Loucy (cell line): ENCODE results near the gene HRH2.

Experiments used
- H2AFZ ChIP-seq: fragments of 200-600 bp; sonication (generic); 2 replicates; pipeline ENCODE4 v1.6.0; 2016; ENCODE audit warnings: antibody characterized with exemption, mild to moderate bottlenecking, low read length, moderate library complexity
- H3F3A ChIP-seq: fragments of 200-600 bp; 2 replicates; pipeline ENCODE4 v1.6.0; 2016; ENCODE audit warnings: antibody characterized with exemption, low read depth, mild to moderate bottlenecking
- H3K27me3 ChIP-seq: fragments of 200-600 bp; sonication (generic); 2 replicates; pipeline ENCODE4 v1.6.1; 2014; ENCODE audit warnings: low read length, mild to moderate bottlenecking; ENCODE audit not compliant: insufficient read depth, poor library complexity, severe bottlenecking
- H3K36me3 ChIP-seq: fragments of 200-600 bp; sonication (generic); 2 replicates; pipeline ENCODE4 v1.6.1; 2016; ENCODE audit warnings: low read length; ENCODE audit not compliant: insufficient read depth
- H3K4me1 ChIP-seq: fragments of 200-600 bp; sonication (generic); 2 replicates; pipeline ENCODE4 v1.5.1; 2014; ENCODE audit warnings: low read length, mild to moderate bottlenecking; ENCODE audit not compliant: insufficient read depth, poor library complexity, severe bottlenecking
- H3K4me2 ChIP-seq: fragments of 200-600 bp; sonication (generic); 2 replicates; pipeline ENCODE4 v1.6.0; 2014; ENCODE audit warnings: antibody characterized with exemption, low read length, low read depth, mild to moderate bottlenecking; ENCODE audit not compliant: poor library complexity, severe bottlenecking
- H3K4me3 ChIP-seq: fragments of 200-600 bp; sonication (generic); 2 replicates; pipeline ENCODE4 v1.5.1; 2014; ENCODE audit warnings: low read length, mild to moderate bottlenecking, mixed read lengths; ENCODE audit not compliant: poor library complexity, severe bottlenecking
- H3K79me2 ChIP-seq: fragments of 200-600 bp; sonication (generic); 2 replicates; pipeline ENCODE4 v1.6.1; 2014; ENCODE audit warnings: low read length; ENCODE audit not compliant: insufficient read depth
- H3K9ac ChIP-seq: fragments of 200-600 bp; sonication (generic); 2 replicates; pipeline ENCODE4 v1.6.0; 2014; ENCODE audit warnings: mild to moderate bottlenecking, low read depth, low read length, moderate library complexity; ENCODE audit not compliant: poor library complexity, severe bottlenecking
- H3K9me2 ChIP-seq: fragments of 200-600 bp; sonication (generic); replicated peaks from 2 replicates; pipeline ENCODE4 v1.6.1; 2016; ENCODE audit warnings: low read depth, low read length, mixed read lengths
- H3K9me3 ChIP-seq: fragments of 200-600 bp; sonication (generic); 2 replicates; pipeline ENCODE4 v1.6.1; 2014; ENCODE audit warnings: mild to moderate bottlenecking, antibody characterized with exemption, low read length, low read depth; ENCODE audit not compliant: insufficient read depth
- H4K20me1 ChIP-seq: fragments of 200-600 bp; sonication (generic); 2 replicates; pipeline ENCODE4 v1.6.0; 2014; ENCODE audit warnings: antibody characterized with exemption, low read length, mild to moderate bottlenecking; ENCODE audit not compliant: insufficient read depth, poor library complexity, severe bottlenecking
- EZH2phosphoT487 ChIP-seq: fragments of 200-600 bp; IDR thresholded peaks from 2 replicates; pipeline ENCODE4 v1.6.1; 2018; ENCODE audit warnings: antibody characterized with exemption, mild to moderate bottlenecking, moderate library complexity, borderline replicate concordance
- TF ChIP-seq, protein P1 (sequence below): fragments of 200-600 bp; sonication (generic); conservative IDR thresholded peaks from 2 replicates; pipeline ENCODE4 v1.5.1; 2014; ENCODE audit warnings: mild to moderate bottlenecking, antibody characterized with exemption, low read length

HRH2 gene

DNA sequence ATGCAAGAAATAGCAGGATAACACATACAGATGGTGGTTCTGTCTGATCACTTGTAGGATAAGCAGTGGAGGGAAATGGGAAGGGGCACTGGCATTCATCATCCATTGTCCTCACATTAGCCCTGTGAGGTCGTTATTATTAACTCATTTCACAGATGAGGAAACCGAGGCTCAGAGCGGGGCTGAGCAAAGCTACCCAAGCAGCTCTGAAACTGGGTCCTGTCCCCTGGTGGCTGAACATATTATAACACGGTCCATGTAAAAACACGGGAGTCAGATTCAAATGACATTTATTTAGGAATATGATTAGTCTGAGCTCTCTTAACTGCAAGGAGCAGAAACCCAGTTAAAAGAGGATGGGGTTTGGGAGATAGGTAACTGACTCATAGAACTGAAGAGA, 43.1 kb downstream of the HRH2 start:
- no peak overlapping the region for H3K4me2 ChIP-seq
- TF ChIP-seq, protein P1, sequence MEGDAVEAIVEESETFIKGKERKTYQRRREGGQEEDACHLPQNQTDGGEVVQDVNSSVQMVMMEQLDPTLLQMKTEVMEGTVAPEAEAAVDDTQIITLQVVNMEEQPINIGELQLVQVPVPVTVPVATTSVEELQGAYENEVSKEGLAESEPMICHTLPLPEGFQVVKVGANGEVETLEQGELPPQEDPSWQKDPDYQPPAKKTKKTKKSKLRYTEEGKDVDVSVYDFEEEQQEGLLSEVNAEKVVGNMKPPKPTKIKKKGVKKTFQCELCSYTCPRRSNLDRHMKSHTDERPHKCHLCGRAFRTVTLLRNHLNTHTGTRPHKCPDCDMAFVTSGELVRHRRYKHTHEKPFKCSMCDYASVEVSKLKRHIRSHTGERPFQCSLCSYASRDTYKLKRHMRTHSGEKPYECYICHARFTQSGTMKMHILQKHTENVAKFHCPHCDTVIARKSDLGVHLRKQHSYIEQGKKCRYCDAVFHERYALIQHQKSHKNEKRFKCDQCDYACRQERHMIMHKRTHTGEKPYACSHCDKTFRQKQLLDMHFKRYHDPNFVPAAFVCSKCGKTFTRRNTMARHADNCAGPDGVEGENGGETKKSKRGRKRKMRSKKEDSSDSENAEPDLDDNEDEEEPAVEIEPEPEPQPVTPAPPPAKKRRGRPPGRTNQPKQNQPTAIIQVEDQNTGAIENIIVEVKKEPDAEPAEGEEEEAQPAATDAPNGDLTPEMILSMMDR, result peak; percentile 44
- TF ChIP-seq EZH2phosphoT487, result no peak
- H3K27me3 ChIP-seq, result no peaks in the 10 kb centered on the region
- no peaks in the 10 kb centered on the region for H3K36me3 ChIP-seq
- no peak overlapping the region for H3K9ac ChIP-seq
- no peak overlapping the region for H3K4me3 ChIP-seq
- no peaks in the 10 kb centered on the region for H3K9me3 ChIP-seq
- no peaks in the 10 kb centered on the region for H3K9me2 ChIP-seq
- no peaks in the 10 kb centered on the region for H3K79me2 ChIP-seq
- no peaks in the 10 kb centered on the region for H3F3A ChIP-seq
- peaks cover 8% of the 10 kb centered on the region for H3K4me1 ChIP-seq
- no peak overlapping the region for H2AFZ ChIP-seq
- no peaks in the 10 kb centered on the region for H4K20me1 ChIP-seq

DNA sequence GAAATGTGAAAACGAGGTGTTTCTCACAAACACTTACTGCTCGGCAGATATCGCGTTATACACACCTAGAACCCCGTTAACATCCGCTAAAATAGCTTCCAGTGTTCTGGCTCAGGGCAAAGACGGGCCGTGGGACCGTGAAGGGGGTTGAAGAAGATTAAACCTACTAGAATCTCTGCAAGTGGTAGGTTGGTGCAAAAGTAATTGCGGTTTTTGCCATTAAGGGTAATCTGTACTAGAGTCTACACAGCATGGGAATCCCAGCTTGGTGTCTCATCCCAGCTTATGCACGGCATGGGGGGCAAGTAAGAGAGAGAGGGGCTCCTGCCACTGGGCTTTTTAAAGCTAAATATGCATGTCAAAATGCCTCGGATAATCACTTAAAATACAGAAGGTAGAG, 43.9 kb downstream of the HRH2 start:
- H3F3A ChIP-seq, result no peaks in the 10 kb centered on the region
- no peaks in the 10 kb centered on the region for H4K20me1 ChIP-seq
- no peaks in the 10 kb centered on the region for H3K36me3 ChIP-seq
- H3K9me3 ChIP-seq, result no peaks in the 10 kb centered on the region
- no peaks in the 10 kb centered on the region for H3K9me2 ChIP-seq
- no peaks in the 10 kb centered on the region for H3K79me2 ChIP-seq
- peaks cover 2% of the 10 kb centered on the region for H3K4me1 ChIP-seq
- no peak overlapping the region for H3K9ac ChIP-seq
- H3K4me3 ChIP-seq, result no peak overlapping the region
- no peak overlapping the region for H3K4me2 ChIP-seq
- no peak overlapping the region for H2AFZ ChIP-seq
- TF ChIP-seq, protein P1, result no peak
- TF ChIP-seq EZH2phosphoT487, result no peak
- no peaks in the 10 kb centered on the region for H3K27me3 ChIP-seq

DNA sequence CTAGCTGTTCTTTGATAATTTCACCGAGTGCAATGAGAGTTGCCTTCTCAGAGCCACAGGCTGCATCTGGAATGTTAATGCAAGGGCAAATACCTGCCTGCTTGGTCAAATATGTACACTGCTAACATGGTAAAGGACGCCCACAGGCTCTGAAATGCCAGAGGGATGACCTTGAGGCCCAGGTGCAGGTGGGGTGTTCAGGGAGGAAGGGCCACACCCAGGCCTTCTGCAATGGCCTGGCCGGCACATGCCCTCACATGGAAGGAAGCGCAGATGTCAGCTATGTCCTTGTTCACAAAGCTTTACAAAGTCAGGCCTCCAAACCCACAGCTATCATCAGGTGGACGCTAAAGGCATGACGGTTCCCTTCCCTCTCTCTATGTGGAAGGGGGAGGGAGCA, 48.6 kb downstream of the HRH2 start:
- H3K4me2 ChIP-seq, result no peak overlapping the region
- no peak overlapping the region for H3K4me3 ChIP-seq
- no peak overlapping the region for H3K9ac ChIP-seq
- no peaks in the 10 kb centered on the region for H3K79me2 ChIP-seq
- no peaks in the 10 kb centered on the region for H4K20me1 ChIP-seq
- no peak overlapping the region for H2AFZ ChIP-seq
- peaks cover 2% of the 10 kb centered on the region for H3K4me1 ChIP-seq
- no peak for TF ChIP-seq EZH2phosphoT487
- TF ChIP-seq, protein P1, result no peak
- no peaks in the 10 kb centered on the region for H3K9me2 ChIP-seq
- no peaks in the 10 kb centered on the region for H3K36me3 ChIP-seq
- H3K9me3 ChIP-seq, result no peaks in the 10 kb centered on the region
- H3K27me3 ChIP-seq, result no peaks in the 10 kb centered on the region
- H3F3A ChIP-seq, result no peaks in the 10 kb centered on the region
